Thoracic aorta (tissue), 2 donors: ENCODE data around the gene IVL. TPM values are rescaled to one million over a fixed set of nuclear protein-coding genes. Genes with fewer than 3 reads are reported as not detected.

Experiments
- ATAC-seq: fragments of 150-250 bp; one replicate; pipeline ENCODE4 v1.8.0; 2017; ENCODE audit warnings: low read depth; ENCODE audit not compliant: insufficient number of reproducible peaks, low FRiP score
- DNase-seq: peaks from one replicate; pipeline ENCODE4 v3.0.0-alpha.2; 2020; ENCODE audit warnings: low spot score
- H3K27ac ChIP-seq, 2 donors: fragments of 200-600 bp; sonication (generic); 1 replicate in 1 of 2; 2 replicates in 1 of 2; pipeline ENCODE4 v1.5.1; 2016; ENCODE audit warnings: mild to moderate bottlenecking in 2 of 2, moderate library complexity in 2 of 2
- H3K27me3 ChIP-seq: fragments of 200-600 bp; sonication (generic); replicated peaks from 2 replicates; pipeline ENCODE4 v1.6.0; 2016; ENCODE audit warnings: mild to moderate bottlenecking; ENCODE audit not compliant: insufficient read depth
- H3K36me3 ChIP-seq: fragments of 200-600 bp; sonication (generic); one replicate; pipeline ENCODE4 v1.5.1; 2016
- H3K4me1 ChIP-seq, 2 donors: fragments of 200-600 bp; sonication (generic); 1 replicate in 1 of 2; 2 replicates in 1 of 2; pipeline versions ENCODE4 v1.5.1 to v1.6.0; 2016; ENCODE audit warnings: low read depth in 2 of 2, mild to moderate bottlenecking in 1 of 2; ENCODE audit not compliant: control insufficient read depth in 1 of 2
- H3K4me3 ChIP-seq: fragments of 200-600 bp; sonication (generic); 2 replicates; pipeline ENCODE4 v1.5.1; 2016; ENCODE audit warnings: mild to moderate bottlenecking
- H3K9me3 ChIP-seq: fragments of 200-600 bp; sonication (generic); 2 replicates; pipeline ENCODE4 v1.5.1; 2016
- CTCF ChIP-seq: fragments of 200-600 bp; sonication (generic); IDR thresholded peaks from one replicate; pipeline ENCODE4 v1.5.1; 2019; ENCODE audit warnings: antibody characterized with exemption
- total RNA-seq, 2 donors: library from RNA; depleted of rRNA; stranded (reverse); fragments of >200 nt; gene quantifications; one replicate each; pipeline versions ENCODE4 v1.1.0 to v1.2.3, GENCODE V29; 2016

Gene IVL
- total RNA-seq, 2 donors from 2014 or later, result 0.27 TPM; not detected in 1

- no peaks in the 10 kb centered on the region for H3K36me3 ChIP-seq
- no peak for TF ChIP-seq CTCF
- no peaks in the 10 kb centered on the region for H3K27me3 ChIP-seq
- H3K4me1 ChIP-seq, result no peaks in the 10 kb centered on the region
- no peak for DNase-seq
- H3K27ac ChIP-seq, result no peak overlapping the region
- ATAC-seq, result no peak
- H3K4me3 ChIP-seq, result no peak overlapping the region
- H3K9me3 ChIP-seq, result no peaks in the 10 kb centered on the region
Observed at GRCh38 chr1:152946248-152946647, 37.9 kb downstream of the IVL start.

- Histone ChIP-seq H3K4me3 (no peak within 1 kb of the TSS), H3K9me3 (no peaks in the 10 kb centered on the region), H3K27me3 (no peaks in the 10 kb centered on the region), H3K4me1 (no peaks in the 10 kb centered on the region), H3K36me3 (no peaks in the 10 kb centered on the region), H3K27ac (no peak within 1 kb of the TSS)
- ATAC-seq (no peak), DNase-seq (no peak)
- TF ChIP-seq CTCF, result no peak
Observed at GRCh38 chr1:152946651-152947256, 38.4 kb downstream of the IVL start, which contains the start of gene SPRR5. SPRR5 (plus strand) TSS chr1:152947206; CDS start chr1:152948555, 1,349 bp downstream.

- no peak for DNase-seq
- Histone ChIP-seq H3K9me3 (no peaks in the 10 kb centered on the region), H3K4me3 (no peak overlapping the region), H3K27ac (no peak overlapping the region), H3K4me1 (no peaks in the 10 kb centered on the region), H3K27me3 (no peaks in the 10 kb centered on the region), H3K36me3 (no peaks in the 10 kb centered on the region)
- no peak for ATAC-seq
- TF ChIP-seq CTCF, result no peak
Observed at GRCh38 chr1:152951711-152952110, 43.4 kb downstream of the IVL start.

- ATAC-seq (no peak), DNase-seq (no peak)
- Histone ChIP-seq H3K4me1 (no peaks in the 10 kb centered on the region), H3K27ac (no peak overlapping the region), H3K36me3 (no peaks in the 10 kb centered on the region), H3K4me3 (no peak overlapping the region), H3K27me3 (no peaks in the 10 kb centered on the region), H3K9me3 (no peaks in the 10 kb centered on the region)
- TF ChIP-seq CTCF, result no peak
Observed at GRCh38 chr1:152953761-152954160, 45.4 kb downstream of the IVL start.

GRCh38 chr1:152954436-152954835 is 46.1 kb downstream of the IVL start:
- Histone ChIP-seq H3K4me3 (no peak overlapping the region), H3K27me3 (no peaks in the 10 kb centered on the region), H3K4me1 (no peaks in the 10 kb centered on the region), H3K27ac (no peak overlapping the region), H3K36me3 (no peaks in the 10 kb centered on the region), H3K9me3 (no peaks in the 10 kb centered on the region)
- TF ChIP-seq CTCF, result no peak
- ATAC-seq (no peak), DNase-seq (no peak)
